T-helper 1 cell (primary cell): ENCODE results near the gene ITGA5.
"Not testable (repeated sequence)": the region's sequence is repeated elsewhere in the genome, so short reads cannot be mapped to it uniquely, and the experiment has no call there.

Experiments
- DNase-seq, 5 donors: peaks; one replicate each; pipeline ENCODE4 v3.0.0-alpha.2; 2012 to 2020

The ITGA5 gene

GRCh38 chr12:54369597-54370131 is 49.4 kb downstream of the ITGA5 start:
- DNase-seq: no peak

- DNase-seq: peak; percentile 70 to 88 (median 80)
Observed at GRCh38 chr12:54368709-54369596, 50.1 kb downstream of the ITGA5 start.

GRCh38 chr12:54368025-54368708 is 50.9 kb downstream of the ITGA5 start:
- no peak for DNase-seq

- peak in 1 of 5 donors; percentile 78 for DNase-seq
Observed at GRCh38 chr12:54364413-54364812, 54.7 kb downstream of the ITGA5 start, which contains the start of gene GPR84. GPR84 (minus strand) TSS chr12:54364486; CDS start chr12:54363851, 635 bp downstream.

- DNase-seq: no peak
Observed at GRCh38 chr12:54363618-54364017, 55.4 kb downstream of the ITGA5 start.

- DNase-seq: no peak
Observed at GRCh38 chr12:54363047-54363446, 56.0 kb downstream of the ITGA5 start.

GRCh38 chr12:54360717-54361456 is 58.2 kb downstream of the ITGA5 start:
- DNase-seq: peak in 2 of 5 donors; percentile 44 to 47

GRCh38 chr12:54359762-54360351 is 59.2 kb downstream of the ITGA5 start:
- no peak for DNase-seq

GRCh38 chr12:54358945-54359761 is 59.9 kb downstream of the ITGA5 start:
- DNase-seq: peak; percentile 85 to 98 (median 93)

GRCh38 chr12:54358191-54358944 is 60.7 kb downstream of the ITGA5 start:
- DNase-seq: peak in 3 of 5 donors; percentile 32 to 71 (median 33)

- no peak for DNase-seq
Observed at GRCh38 chr12:54357506-54358190, 61.4 kb downstream of the ITGA5 start.

GRCh38 chr12:54356951-54357356 is 62.1 kb downstream of the ITGA5 start:
- no peak for DNase-seq

GRCh38 chr12:54356228-54356627 is 62.8 kb downstream of the ITGA5 start:
- no peak for DNase-seq

- DNase-seq: no peak
Observed at GRCh38 chr12:54355104-54355815, 63.8 kb downstream of the ITGA5 start.

- DNase-seq: not testable (repeated sequence)
Observed at GRCh38 chr12:54354271-54354670, 64.8 kb downstream of the ITGA5 start.

- DNase-seq: no peak
Observed at GRCh38 chr12:54352891-54353874, 65.9 kb downstream of the ITGA5 start.

GRCh38 chr12:54352022-54352531 is 67.0 kb downstream of the ITGA5 start:
- DNase-seq: no peak

GRCh38 chr12:54351341-54351740 is 67.7 kb downstream of the ITGA5 start:
- DNase-seq: no peak
